Lower lobe of right lung (tissue), 2 donors: Measurements from ENCODE around the gene SAMD4B. TPM values are rescaled to one million over a fixed set of nuclear protein-coding genes. Genes with fewer than 3 reads are reported as not detected.

Experiments
- ATAC-seq, 2 donors: fragments of 200-7000 bp; cut with Tn5 transposase; one replicate each; pipeline ENCODE4 v1.9.1; 2020 to 2022; ENCODE audit warnings: mild to moderate bottlenecking in 2 of 2, moderate library complexity in 2 of 2
- DNase-seq: peaks from one replicate; pipeline ENCODE4 v3.0.0-alpha.2; 2020
- H3K27ac ChIP-seq: fragments of 200-600 bp; one replicate; pipeline ENCODE4 v1.8.0; 2022
- H3K27me3 ChIP-seq: fragments of 200-600 bp; one replicate; pipeline ENCODE4 v1.8.0; 2022; ENCODE audit warnings: low read depth
- H3K36me3 ChIP-seq: fragments of 200-600 bp; one replicate; pipeline ENCODE4 v1.8.0; 2022; ENCODE audit warnings: mild to moderate bottlenecking
- H3K4me1 ChIP-seq: fragments of 200-600 bp; one replicate; pipeline ENCODE4 v1.8.0; 2022
- H3K4me3 ChIP-seq: fragments of 200-600 bp; one replicate; pipeline ENCODE4 v1.8.0; 2022; ENCODE audit warnings: mild to moderate bottlenecking
- H3K9me3 ChIP-seq: fragments of 200-600 bp; one replicate; pipeline ENCODE4 v1.8.0; 2022
- intact Hi-C: fragments of 100-400 bp; cut with DNase I; formaldehyde crosslinking; loops from one replicate; pipeline ENCODE4 v1.11.0; 2022
- total RNA-seq: library from RNA; stranded (reverse); fragmentation: NEBNext Ultra II Directional; extraction: Animal tissue kit (Norgen Biotek cat#: 25700); gene quantifications from one replicate; pipeline ENCODE4 v1.2.1, GENCODE V29; 2021
- TF ChIP-seq, protein P1 (sequence below): fragments of 200-600 bp; IDR thresholded peaks from one replicate; pipeline ENCODE4 v1.8.0; 2022; ENCODE audit warnings: antibody characterized with exemption, mild to moderate bottlenecking
- donor health status: DM: no; HTN: yes; CAD: no; lungs with severe emphysema.

The SAMD4B gene
- total RNA-seq, 1 donor from 2014 or later, result 74.4 TPM

DNA sequence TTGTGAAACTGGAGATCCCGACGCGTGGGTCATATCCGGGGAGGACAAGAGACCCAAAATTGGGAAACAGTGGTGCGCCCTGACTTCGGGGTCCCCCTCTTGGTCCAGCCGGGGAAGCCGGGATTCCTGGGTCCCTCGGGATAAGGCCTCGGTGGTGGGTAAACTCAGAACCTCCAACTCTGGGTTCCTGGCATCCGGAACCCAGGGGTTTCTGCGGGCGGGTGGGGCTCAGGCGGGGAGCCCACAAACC lies 65.1 kb downstream of the SAMD4B start:
- no peak for ATAC-seq
- Histone ChIP-seq H3K4me3 (peak overlapping the region; percentile 97), H3K4me1 (peaks cover 39% of the 10 kb centered on the region), H3K27ac (peak overlapping the region; percentile 100), H3K36me3 (peaks cover 16% of the 10 kb centered on the region), H3K9me3 (no peaks in the 10 kb centered on the region), H3K27me3 (no peaks in the 10 kb centered on the region)
- DNase-seq, result no peak
- intact Hi-C loops, result no loop called here
- TF ChIP-seq, protein P1, sequence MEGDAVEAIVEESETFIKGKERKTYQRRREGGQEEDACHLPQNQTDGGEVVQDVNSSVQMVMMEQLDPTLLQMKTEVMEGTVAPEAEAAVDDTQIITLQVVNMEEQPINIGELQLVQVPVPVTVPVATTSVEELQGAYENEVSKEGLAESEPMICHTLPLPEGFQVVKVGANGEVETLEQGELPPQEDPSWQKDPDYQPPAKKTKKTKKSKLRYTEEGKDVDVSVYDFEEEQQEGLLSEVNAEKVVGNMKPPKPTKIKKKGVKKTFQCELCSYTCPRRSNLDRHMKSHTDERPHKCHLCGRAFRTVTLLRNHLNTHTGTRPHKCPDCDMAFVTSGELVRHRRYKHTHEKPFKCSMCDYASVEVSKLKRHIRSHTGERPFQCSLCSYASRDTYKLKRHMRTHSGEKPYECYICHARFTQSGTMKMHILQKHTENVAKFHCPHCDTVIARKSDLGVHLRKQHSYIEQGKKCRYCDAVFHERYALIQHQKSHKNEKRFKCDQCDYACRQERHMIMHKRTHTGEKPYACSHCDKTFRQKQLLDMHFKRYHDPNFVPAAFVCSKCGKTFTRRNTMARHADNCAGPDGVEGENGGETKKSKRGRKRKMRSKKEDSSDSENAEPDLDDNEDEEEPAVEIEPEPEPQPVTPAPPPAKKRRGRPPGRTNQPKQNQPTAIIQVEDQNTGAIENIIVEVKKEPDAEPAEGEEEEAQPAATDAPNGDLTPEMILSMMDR, result no peak

DNA sequence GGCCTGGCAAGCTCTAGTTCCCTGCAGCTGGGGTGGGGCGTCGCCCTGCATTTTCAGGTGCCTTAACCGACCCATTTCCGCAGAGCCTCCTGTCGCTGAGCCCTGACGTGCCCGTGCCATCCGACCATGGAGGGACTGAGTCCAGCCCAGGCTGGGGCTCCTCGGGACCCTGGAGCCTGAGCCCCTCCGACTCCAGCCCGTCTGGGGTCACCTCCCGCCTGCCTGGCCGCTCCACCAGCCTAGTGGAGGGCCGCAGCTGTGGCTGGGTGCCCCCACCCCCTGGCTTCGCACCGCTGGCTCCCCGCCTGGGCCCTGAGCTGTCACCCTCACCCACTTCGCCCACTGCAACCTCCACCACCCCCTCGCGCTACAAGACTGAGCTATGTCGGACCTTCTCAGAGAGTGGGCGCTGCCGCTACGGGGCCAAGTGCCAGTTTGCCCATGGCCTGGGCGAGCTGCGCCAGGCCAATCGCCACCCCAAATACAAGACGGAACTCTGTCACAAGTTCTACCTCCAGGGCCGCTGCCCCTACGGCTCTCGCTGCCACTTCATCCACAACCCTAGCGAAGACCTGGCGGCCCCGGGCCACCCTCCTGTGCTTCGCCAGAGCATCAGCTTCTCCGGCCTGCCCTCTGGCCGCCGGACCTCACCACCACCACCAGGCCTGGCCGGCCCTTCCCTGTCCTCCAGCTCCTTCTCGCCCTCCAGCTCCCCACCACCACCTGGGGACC lies 65.6 kb downstream of the SAMD4B start:
- Histone ChIP-seq H3K27me3 (no peaks in the 10 kb centered on the region), H3K4me3 (peak overlapping the region; percentile 97), H3K4me1 (peaks cover 35% of the 10 kb centered on the region), H3K9me3 (no peaks in the 10 kb centered on the region), H3K36me3 (peaks cover 16% of the 10 kb centered on the region), H3K27ac (peak overlapping the region; percentile 100)
- intact Hi-C loops, result no loop called here
- ATAC-seq, result peak in 1 of 2 donors; percentile 0
- TF ChIP-seq, protein P1, result no peak
- DNase-seq, result peak; percentile 83

DNA sequence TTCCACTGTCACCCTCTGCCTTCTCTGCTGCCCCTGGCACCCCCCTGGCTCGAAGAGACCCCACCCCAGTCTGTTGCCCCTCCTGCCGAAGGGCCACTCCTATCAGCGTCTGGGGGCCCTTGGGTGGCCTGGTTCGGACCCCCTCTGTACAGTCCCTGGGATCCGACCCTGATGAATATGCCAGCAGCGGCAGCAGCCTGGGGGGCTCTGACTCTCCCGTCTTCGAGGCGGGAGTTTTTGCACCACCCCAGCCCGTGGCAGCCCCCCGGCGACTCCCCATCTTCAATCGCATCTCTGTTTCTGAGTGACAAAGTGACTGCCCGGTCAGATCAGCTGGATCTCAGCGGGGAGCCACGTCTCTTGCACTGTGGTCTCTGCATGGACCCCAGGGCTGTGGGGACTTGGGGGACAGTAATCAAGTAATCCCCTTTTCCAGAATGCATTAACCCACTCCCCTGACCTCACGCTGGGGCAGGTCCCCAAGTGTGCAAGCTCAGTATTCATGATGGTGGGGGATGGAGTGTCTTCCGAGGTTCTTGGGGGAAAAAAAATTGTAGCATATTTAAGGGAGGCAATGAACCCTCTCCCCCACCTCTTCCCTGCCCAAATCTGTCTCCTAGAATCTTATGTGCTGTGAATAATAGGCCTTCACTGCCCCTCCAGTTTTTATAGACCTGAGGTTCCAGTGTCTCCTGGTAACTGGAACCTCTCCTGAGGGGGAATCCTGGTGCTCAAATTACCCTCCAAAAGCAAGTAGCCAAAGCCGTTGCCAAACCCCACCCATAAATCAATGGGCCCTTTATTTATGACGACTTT lies 66.4 kb downstream of the SAMD4B start:
- ATAC-seq (no peak), DNase-seq (no peak)
- intact Hi-C loops, result no loop called here
- peak overlapping the region; percentile 100 for H3K27ac ChIP-seq
- TF ChIP-seq, protein P1, result no peak
- peaks cover 36% of the 10 kb centered on the region for H3K4me1 ChIP-seq
- H3K36me3 ChIP-seq, result peaks cover 16% of the 10 kb centered on the region
- H3K4me3 ChIP-seq, result peak overlapping the region; percentile 97
- H3K9me3 ChIP-seq, result no peaks in the 10 kb centered on the region
- no peaks in the 10 kb centered on the region for H3K27me3 ChIP-seq

DNA sequence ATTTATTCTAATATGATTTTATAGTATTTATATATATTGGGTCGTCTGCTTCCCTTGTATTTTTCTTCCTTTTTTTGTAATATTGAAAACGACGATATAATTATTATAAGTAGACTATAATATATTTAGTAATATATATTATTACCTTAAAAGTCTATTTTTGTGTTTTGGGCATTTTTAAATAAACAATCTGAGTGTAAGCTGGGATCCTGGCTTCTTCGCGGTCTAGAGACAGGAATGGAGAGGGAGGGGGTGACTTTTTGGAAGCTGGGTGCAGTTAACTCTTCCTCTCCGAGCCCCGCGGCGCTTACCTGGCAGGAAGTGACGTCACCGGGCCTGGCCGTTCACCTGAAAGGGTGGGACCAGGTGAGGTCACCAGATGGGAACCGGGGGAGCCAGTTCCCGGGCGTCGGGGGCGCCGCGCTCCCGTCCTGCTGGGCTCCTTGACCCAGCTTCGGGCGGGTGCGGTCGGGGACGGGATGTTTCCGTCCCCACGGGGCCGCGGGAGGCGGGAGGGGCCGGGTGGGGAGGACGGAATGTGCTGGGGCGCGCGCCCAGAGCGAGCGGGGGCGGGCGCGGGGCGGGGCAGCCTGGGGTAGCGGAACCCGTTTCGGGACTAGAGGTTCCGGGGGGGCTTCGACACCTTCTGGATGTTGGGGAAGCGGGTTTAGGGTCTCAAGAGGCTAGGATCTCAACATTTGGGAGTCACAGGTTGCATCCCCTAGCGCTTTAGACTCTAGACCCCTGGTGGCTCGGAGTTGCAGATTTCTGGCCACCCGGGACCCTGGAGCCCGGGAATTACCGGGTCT lies 67.2 kb downstream of the SAMD4B start:
- intact Hi-C loops, result no loop called here
- TF ChIP-seq, protein P1, result no peak
- peak; percentile 21 to 46 for ATAC-seq
- Histone ChIP-seq H3K27me3 (no peaks in the 10 kb centered on the region), H3K9me3 (no peaks in the 10 kb centered on the region), H3K4me3 (peak overlapping the region; percentile 97), H3K4me1 (peaks cover 39% of the 10 kb centered on the region), H3K36me3 (peaks cover 16% of the 10 kb centered on the region), H3K27ac (peak overlapping the region; percentile 100)
- DNase-seq, result peak; percentile 96

DNA sequence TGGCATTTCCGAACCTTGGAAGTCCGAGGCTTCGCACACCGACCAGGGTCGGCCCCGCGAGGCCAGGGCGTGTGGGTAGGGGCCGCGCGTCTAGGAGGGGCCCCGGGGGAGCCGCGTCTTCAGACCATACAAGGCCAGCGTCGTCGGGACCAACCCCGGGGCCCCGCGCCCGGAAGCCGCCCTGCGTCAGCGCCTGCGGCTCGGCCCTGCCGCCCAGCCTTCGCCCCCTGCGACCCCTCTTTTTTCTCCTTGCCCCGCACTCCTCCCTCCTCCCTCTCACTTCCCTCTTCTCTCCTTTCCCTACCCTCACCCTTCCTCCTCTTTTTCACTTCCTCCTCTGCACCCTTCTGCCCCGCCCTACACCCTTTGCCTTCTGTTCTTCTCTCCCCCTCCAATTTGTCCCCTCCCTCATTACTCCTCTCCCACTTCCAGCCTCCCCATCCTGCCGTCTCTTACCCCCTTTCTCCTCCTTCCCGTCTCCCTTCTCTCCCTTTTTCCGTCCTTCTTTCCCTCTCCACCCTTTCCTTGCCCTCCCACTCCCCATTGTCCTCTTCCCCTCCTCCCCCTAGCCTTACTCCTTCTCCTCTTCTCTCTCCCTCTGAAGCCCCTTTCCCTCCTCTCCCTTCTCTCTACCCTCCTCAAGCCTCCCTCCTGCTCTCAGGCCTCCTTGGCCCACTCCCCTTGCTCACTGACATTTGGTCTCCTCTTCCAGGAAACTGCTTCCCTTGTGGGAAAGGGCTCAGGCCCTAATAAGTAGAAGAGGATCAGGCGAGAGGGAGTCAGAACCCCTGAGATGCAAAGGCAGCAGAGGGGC lies 68.0 kb downstream of the SAMD4B start:
- H3K27ac ChIP-seq, result peak overlapping the region; percentile 100
- TF ChIP-seq, protein P1, result no peak
- peaks cover 16% of the 10 kb centered on the region for H3K36me3 ChIP-seq
- peak; percentile 23 to 36 for ATAC-seq
- peak; percentile 90 for DNase-seq
- intact Hi-C loops, result no loop called here
- H3K9me3 ChIP-seq, result no peaks in the 10 kb centered on the region
- no peaks in the 10 kb centered on the region for H3K27me3 ChIP-seq
- peak overlapping the region; percentile 97 for H3K4me3 ChIP-seq
- peaks cover 39% of the 10 kb centered on the region for H3K4me1 ChIP-seq
